ENCODE data around the gene UNKL.

Gene UNKL

GRCh38 chr16:1372292-1372950 is 42.1 kb downstream of the UNKL start:
- no peak for DNase-seq

DNA sequence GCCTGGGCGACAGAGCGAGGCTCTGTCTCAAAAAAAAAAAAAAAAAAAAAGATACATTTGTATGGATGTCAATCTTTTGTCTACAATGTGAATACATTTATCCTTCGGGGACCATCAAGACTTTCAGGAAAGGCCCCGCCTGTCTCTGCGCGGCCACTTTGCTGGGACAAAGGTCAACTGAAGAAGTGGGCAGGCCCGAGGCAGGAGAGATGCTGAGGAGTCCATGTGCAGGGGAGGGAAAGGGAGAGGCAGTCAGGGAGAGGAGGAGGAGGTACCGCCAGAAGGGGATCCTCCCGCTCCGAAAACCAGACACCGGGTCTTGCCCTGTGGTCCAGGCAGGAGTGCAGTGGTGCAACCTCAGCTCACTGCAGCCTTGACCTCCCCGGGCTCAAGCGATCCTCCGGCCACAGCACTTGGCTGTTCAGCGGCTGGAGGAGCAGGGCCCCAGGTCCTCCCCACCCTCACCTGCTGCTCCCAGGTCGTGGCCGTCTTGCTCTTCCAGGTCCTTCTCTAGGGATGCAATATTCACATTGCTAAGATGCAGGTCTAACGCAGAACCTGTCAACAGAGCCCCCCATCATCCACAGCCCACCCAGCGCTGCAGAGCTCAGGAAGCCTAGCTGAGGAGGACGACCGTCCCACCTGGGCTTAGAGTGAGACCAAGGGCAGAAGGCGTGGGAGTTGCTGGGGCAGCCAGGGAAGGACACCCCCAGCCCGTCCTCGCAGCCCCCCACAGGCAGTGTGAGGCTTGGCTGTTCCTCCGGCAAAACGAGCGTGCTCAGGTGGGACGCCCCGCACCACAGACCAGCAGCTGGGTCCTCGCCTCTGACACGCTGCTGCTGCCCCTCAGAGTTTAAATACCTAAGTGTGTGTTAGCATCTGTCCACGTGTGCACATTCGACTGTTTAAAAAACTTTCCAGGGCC is 43.2 kb downstream of the UNKL start:
- DNase-seq, result no peak

DNA sequence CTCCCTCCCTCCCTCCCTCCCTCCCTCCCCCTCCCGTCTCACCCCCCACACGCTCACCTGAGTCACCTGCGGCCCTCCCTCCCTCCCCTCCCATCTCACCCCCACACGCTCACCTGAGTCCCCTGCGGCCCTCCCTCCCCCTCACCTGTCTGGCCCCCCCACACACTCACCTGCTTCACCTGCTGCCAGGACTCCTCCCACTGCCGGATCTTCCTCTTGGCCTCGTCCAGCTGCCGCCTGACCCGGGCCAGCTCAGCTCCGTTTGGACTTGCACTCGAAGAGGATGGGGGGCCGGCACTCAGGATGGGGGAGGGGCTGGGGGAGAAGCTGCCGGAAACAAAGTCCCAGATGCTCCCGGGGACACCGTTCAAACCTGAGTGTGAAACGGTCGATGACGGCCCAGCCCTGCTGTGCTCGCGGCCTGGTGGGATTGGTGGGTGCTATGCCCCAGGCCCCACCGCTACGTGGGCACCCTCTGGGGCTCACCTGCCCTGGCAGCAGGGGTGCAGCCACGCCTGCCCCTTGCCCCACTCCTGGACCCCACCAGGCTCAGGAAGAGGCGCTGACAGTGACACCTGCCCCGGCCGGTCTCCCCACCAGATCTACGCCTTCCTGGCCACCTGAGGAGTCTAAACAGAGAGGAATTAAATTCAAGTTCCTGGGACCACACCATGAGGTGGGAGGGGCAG is 46.9 kb downstream of the UNKL start:
- no peak for DNase-seq

- no peak for DNase-seq
Measured at GRCh38 chr16:1366712-1367299, 47.7 kb downstream of the UNKL start.

DNA sequence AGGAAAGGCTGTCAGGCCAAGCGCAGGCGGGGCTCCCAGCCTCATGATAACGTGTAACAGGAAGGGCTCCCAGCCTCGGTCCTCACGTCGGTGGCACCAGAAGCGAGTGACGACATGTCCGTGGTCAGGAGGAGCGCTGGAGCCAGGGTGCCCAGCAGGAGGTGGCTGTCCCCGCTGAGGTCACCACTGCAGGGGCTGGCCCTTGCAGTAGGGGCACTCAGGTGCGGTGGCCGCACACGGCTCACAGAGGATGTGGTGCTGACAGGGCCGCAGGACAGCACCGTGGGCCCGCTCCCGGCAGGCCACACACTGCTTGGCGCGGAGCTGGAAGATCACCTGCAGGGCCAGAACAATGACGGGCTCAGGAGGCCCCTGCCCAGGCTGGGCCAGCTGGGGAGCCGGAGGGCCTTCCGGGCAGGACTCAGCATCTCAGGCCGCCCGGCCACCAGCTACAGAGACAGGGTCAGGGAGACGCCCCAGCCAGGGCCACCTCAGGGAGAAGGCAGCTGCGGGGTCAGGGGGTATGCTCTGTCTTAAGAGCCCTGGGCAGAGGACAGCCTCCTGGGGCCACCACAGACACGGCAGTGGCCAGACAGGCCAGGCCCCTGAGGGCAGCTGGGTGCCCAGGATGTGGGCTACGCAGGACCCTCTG is 48.3 kb downstream of the UNKL start:
- DNase-seq, result no peak

GRCh38 chr16:1364510-1364909 is 50.0 kb downstream of the UNKL start:
- no peak for DNase-seq

GRCh38 chr16:1363501-1364041 is 50.9 kb downstream of the UNKL start:
- peak; percentile 72 for DNase-seq

- no peak for DNase-seq
Measured at GRCh38 chr16:1362807-1363206, 51.7 kb downstream of the UNKL start.

DNA sequence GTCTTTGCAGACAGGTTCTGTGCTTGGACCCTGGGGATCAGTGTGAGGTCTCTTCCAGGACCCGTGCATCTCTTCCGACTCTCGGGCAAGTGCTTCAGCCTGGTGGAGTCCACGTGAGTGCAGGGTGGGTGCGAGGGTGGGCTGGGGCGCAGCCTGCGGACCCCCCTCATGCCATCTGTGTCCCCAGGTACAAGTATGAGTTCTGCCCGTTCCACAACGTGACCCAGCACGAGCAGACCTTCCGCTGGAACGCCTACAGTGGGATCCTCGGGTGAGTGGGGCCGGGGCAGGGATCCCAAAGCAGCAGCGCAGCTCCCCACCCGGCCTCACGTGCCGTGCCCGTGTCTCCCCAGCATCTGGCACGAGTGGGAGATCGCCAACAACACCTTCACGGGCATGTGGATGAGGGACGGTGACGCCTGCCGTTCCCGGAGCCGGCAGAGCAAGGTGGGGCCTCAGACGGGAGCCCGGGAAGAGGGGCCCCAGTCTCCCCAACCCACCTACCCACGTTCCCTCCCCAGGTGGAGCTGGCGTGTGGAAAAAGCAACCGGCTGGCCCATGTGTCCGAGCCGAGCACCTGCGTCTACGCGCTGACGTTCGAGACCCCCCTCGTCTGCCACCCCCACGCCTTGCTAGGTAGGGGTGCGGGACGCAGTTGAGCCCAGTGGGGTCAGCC is 52.7 kb downstream of the UNKL start:
- DNase-seq, result no peak

GRCh38 chr16:1357906-1358566 is 56.5 kb downstream of the UNKL start:
- no peak for DNase-seq

- DNase-seq, result no peak
Measured at GRCh38 chr16:1356061-1356900, 58.2 kb downstream of the UNKL start.

- DNase-seq, result no peak
Measured at GRCh38 chr16:1355591-1355990, 58.9 kb downstream of the UNKL start.

GRCh38 chr16:1354815-1355540 is 59.5 kb downstream of the UNKL start:
- DNase-seq, result no peak

GRCh38 chr16:1351582-1352362 is 62.7 kb downstream of the UNKL start, which contains the start of the genes GNPTG and TSR3:
Gene GNPTG (plus strand): TSS chr16:1351931. CDS start chr16:1351966, 35 bp downstream.
Gene TSR3 (minus strand): TSS chr16:1351878. CDS start chr16:1351804, 74 bp downstream.
- DNase-seq, result peak; percentile 85

GRCh38 chr16:1351215-1351581 is 63.3 kb downstream of the UNKL start:
- no peak for DNase-seq

DNA sequence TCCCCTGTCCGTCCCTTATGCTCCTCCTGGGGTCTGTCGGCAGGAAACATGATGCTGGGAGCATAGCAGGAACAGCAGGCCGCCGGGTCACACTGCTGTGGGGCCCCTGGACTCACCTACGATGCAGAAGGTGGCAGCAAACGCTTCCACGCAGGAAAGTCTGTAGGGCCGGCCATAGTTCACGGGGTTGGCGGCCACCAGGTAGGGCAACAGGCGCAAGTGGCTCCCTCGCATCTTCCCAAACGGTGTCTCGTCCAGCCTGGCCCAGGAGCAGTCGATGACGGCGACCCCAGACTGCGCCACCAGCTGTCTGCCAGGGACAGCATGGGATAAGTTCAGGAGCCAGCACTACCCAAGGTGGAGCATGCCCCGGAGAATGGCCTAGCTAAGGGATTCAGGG is 63.8 kb downstream of the UNKL start:
- no peak for DNase-seq

DNA sequence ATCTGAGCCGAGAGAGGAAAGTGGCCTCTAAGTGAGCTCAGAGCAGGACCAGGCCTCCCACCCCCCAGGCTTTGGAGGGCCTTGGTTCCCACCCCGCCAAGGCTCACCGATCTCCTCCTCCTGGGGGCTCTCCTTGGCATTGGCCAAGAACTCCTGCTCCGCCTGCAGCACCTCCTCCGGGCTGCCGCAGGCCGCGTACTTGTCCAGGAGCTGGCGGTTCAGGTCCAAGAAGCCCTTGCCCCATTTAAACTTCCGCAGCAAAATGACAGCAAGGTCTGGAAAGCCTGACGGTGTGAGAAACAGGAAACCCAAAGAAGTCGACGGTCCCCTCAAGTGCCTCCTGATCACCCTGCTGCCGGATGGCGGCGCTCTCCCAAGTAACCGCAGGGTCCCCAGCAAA is 64.6 kb downstream of the UNKL start:
- no peak for DNase-seq

DNA sequence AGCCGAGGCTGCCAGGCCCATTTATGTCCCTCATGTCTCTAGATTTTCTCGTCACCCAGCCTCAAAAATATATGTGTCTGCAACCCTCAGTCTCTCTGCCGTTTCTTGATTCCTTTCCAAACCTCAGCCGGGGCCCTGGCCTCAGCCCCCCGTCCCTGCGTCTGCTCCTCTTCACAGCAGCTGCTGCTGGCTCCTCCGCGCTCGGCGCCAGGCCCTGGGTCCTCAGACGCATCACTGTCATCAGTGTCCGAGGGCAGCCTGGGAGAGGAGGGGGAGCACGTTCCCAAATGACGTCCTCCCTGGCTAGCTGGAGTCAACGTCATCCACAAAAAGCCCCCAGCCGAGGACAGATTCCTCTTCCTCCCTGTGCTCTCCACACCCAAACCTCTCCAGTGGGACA is 65.2 kb downstream of the UNKL start:
- no peak for DNase-seq

DNA sequence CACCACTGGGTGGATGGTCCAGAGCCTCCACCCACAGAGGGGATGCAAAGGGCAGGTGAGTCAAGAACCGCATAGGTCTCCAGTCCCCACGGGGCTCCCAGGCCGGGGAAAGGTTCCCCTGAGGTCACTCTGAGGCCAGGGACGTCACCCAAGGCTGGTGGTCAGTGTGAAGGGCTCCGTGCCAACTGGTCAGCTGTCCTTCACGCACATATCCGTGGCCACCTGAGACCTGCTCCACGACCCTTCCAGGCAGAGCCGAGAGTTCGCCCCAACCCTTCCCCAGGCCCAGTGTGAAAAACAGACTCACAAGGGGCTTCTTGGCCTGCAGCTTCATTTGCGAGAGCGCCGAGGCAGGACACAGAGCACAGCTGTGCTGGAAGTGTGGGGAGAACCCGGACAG is 65.6 kb downstream of the UNKL start:
- DNase-seq, result no peak
